MM.1S (cell line): Measurements from ENCODE around the gene ASPSCR1.

ENCODE experiments used
- DNase-seq: peaks from one replicate; pipeline ENCODE4 v3.0.0-alpha.2; 2015
- H2AFZ ChIP-seq: fragments of 300-600 bp; sonication (generic); 2 replicates; pipeline ENCODE4 v1.6.0; 2016; ENCODE audit warnings: antibody characterized with exemption, low read length
- H3F3A ChIP-seq: fragments of 300-600 bp; sonication (generic); 2 replicates; pipeline ENCODE4 v1.6.1; 2016; ENCODE audit warnings: mild to moderate bottlenecking, antibody characterized with exemption, low read length, moderate library complexity, mixed read lengths; ENCODE audit not compliant: insufficient read depth
- H3K27ac ChIP-seq: fragments of 300-600 bp; sonication (generic); 2 replicates; pipeline ENCODE4 v1.5.1; 2016; ENCODE audit warnings: mild to moderate bottlenecking, low read length
- H3K27me3 ChIP-seq: fragments of 300-600 bp; sonication (generic); replicated peaks from 2 replicates; pipeline ENCODE4 v1.6.0; 2016; ENCODE audit warnings: low read length; ENCODE audit not compliant: insufficient read depth
- H3K36me3 ChIP-seq: fragments of 300-600 bp; sonication (generic); replicated peaks from 2 replicates; pipeline ENCODE4 v1.6.1; 2016; ENCODE audit warnings: mild to moderate bottlenecking, low read length, mixed read lengths; ENCODE audit not compliant: insufficient read depth
- H3K4me1 ChIP-seq: fragments of 300-600 bp; sonication (generic); 2 replicates; pipeline ENCODE4 v1.6.1; 2016; ENCODE audit warnings: low read length, mixed read lengths
- H3K4me2 ChIP-seq: fragments of 300-600 bp; sonication (generic); 2 replicates; pipeline ENCODE4 v1.6.0; 2016; ENCODE audit warnings: low read depth, low read length
- H3K4me3 ChIP-seq: fragments of 300-600 bp; sonication (generic); 2 replicates; pipeline ENCODE4 v1.5.1; 2016; ENCODE audit warnings: low read length, mixed read lengths
- H3K79me2 ChIP-seq: fragments of 300-600 bp; sonication (generic); 2 replicates; pipeline ENCODE4 v1.6.1; 2016; ENCODE audit warnings: mixed run types, low read length, mixed read lengths
- H3K9ac ChIP-seq: fragments of 300-600 bp; sonication (generic); 2 replicates; pipeline ENCODE4 v1.6.1; 2016; ENCODE audit warnings: low read length, mixed read lengths
- H3K9me2 ChIP-seq: fragments of 300-600 bp; sonication (generic); replicated peaks from 2 replicates; pipeline ENCODE4 v1.6.1; 2016; ENCODE audit warnings: mild to moderate bottlenecking, low read length, mixed read lengths; ENCODE audit not compliant: insufficient read depth
- H3K9me3 ChIP-seq: fragments of 300-600 bp; sonication (generic); replicated peaks from 2 replicates; pipeline ENCODE4 v1.6.1; 2016; ENCODE audit warnings: mild to moderate bottlenecking, low read length, mixed read lengths; ENCODE audit not compliant: insufficient read depth
- H4K20me1 ChIP-seq: fragments of 300-600 bp; sonication (generic); 2 replicates; pipeline ENCODE4 v1.6.1; 2016; ENCODE audit warnings: mild to moderate bottlenecking, low read length, moderate library complexity, mixed read lengths; ENCODE audit not compliant: insufficient read depth
- EZH2 ChIP-seq: fragments of 300-600 bp; sonication (generic); optimal IDR thresholded peaks from 2 replicates; pipeline ENCODE3; 2017; ENCODE audit warnings: low read depth, mild to moderate bottlenecking, antibody characterized with exemption, low read length, mixed read lengths
- EZH2phosphoT487 ChIP-seq: fragments of 300-600 bp; sonication (generic); IDR thresholded peaks from 2 replicates; pipeline ENCODE4 v1.6.1; 2018; ENCODE audit warnings: antibody characterized with exemption, low read length
- TF ChIP-seq, protein P1 (sequence below): fragments of 300-600 bp; sonication (generic); IDR thresholded peaks from 2 replicates; pipeline ENCODE4 v1.5.1; 2016; ENCODE audit warnings: antibody characterized with exemption, low read length, mixed read lengths

The ASPSCR1 gene

DNA sequence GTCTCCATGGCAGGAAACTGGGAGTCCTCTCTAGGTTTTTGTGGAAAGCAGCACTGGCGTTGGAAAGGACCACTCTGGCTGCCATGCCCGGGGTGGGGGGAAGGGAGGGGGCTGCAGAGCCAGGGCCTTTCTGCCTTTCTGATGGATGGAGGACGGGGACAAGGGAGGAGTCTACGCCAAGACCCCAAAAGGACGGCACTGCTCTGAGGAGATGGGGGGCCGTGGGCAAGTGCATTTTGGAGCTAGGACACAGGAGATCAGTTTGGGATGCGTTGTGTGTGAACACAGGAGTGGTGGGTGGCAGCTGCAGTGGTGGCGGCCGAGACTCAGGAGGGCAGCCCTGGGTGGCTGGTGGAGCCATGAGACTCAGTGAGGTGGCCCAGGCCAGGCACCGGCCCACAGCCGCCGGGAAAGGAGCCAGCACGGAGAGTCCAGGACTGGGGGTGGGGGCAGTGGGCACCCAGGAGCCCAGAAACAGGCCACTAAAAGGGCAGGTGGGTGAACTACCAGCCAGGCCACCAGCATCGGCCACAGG, 43.2 kb downstream of the ASPSCR1 start:
- no peak for TF ChIP-seq EZH2
- no peak for TF ChIP-seq EZH2phosphoT487
- TF ChIP-seq, protein P1, sequence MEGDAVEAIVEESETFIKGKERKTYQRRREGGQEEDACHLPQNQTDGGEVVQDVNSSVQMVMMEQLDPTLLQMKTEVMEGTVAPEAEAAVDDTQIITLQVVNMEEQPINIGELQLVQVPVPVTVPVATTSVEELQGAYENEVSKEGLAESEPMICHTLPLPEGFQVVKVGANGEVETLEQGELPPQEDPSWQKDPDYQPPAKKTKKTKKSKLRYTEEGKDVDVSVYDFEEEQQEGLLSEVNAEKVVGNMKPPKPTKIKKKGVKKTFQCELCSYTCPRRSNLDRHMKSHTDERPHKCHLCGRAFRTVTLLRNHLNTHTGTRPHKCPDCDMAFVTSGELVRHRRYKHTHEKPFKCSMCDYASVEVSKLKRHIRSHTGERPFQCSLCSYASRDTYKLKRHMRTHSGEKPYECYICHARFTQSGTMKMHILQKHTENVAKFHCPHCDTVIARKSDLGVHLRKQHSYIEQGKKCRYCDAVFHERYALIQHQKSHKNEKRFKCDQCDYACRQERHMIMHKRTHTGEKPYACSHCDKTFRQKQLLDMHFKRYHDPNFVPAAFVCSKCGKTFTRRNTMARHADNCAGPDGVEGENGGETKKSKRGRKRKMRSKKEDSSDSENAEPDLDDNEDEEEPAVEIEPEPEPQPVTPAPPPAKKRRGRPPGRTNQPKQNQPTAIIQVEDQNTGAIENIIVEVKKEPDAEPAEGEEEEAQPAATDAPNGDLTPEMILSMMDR: no peak
- H3F3A ChIP-seq: peaks cover 13% of the 10 kb centered on the region
- no peaks in the 10 kb centered on the region for H3K9me3 ChIP-seq
- peaks cover 39% of the 10 kb centered on the region for H3K79me2 ChIP-seq
- no peaks in the 10 kb centered on the region for H4K20me1 ChIP-seq
- H3K4me1 ChIP-seq: peaks cover 9% of the 10 kb centered on the region
- no peak overlapping the region for H3K4me3 ChIP-seq
- H2AFZ ChIP-seq: no peak overlapping the region
- H3K36me3 ChIP-seq: no peaks in the 10 kb centered on the region
- no peak overlapping the region for H3K27ac ChIP-seq
- H3K27me3 ChIP-seq: no peaks in the 10 kb centered on the region
- no peak for DNase-seq
- H3K4me2 ChIP-seq: no peak overlapping the region; the same call in 1 of the 2 replicates
- H3K9me2 ChIP-seq: no peaks in the 10 kb centered on the region
- H3K9ac ChIP-seq: no peak overlapping the region

DNA sequence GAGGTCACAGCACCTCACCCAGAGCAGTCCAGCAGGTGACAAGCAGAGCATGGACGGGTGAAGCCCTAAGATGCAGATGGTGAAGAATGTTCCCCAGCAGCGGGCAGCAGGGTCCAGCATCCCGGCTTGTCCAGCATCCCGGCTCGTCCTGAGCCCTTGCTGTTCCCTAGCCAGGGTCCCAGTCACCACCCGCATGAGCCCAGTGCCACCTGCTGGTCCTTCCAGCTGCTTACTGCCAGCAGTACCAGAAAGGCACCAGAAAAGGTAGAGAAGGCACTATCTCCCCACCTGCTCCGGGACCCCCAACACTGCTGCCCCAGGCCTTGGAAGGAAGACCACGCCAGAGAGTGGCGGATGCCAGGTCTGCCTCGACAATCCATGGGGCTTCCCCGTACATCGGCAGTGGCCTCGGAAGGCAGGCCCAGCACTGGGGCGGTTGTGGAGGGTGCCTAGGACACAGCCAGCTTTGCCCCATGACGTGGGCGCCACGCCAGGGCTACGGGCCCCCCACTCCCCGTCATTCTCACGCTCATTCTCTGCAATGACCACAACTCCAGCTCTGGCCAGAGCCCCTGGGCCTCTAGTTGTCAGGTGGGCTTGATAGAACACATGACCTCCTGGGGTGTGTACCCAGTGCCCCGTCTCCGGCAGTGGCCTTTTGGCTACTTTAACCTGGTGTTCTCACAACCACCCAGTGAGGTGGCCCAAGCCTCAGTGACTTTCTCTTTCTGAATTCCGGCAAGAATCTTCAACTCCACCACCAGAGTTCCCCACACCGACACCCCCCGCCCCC, 43.9 kb downstream of the ASPSCR1 start:
- Histone ChIP-seq H3K4me2 (peak overlapping the region; percentile 98), H3K27ac (peak overlapping the region; percentile 4; the same call in 1 of the 2 replicates), H3K9me2 (no peaks in the 10 kb centered on the region), H3F3A (peaks cover 13% of the 10 kb centered on the region), H3K4me3 (peak overlapping the region; percentile 100), H3K36me3 (no peaks in the 10 kb centered on the region), H3K9me3 (no peaks in the 10 kb centered on the region), H3K9ac (peak overlapping the region; percentile 92; the same call in 1 of the 2 replicates), H3K4me1 (peaks cover 9% of the 10 kb centered on the region), H3K27me3 (no peaks in the 10 kb centered on the region), H3K79me2 (peaks cover 39% of the 10 kb centered on the region), H2AFZ (no peak overlapping the region), H4K20me1 (no peaks in the 10 kb centered on the region)
- no peak for TF ChIP-seq EZH2
- TF ChIP-seq, protein P1: peak; percentile 72
- peak; percentile 54 for DNase-seq

DNA sequence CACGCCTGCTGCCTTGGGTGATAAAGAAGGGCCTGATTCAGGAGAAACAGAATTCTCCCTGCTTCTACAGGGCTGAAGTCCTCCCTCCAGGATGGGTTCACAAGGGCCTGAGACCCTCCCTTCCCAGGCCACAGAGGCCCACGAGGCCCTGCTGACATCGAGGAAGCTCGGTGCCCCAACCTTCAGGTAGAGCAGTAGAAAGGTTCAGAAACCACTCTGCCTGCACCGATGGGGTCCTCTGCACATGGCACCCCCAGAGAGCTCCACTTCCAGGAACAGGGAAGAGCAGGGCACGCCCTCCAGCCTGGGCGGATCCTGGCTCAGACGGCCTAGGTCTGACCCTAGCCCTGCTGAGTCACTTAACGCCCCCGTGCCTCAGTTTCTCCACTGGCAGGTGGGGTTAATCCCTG, 44.5 kb downstream of the ASPSCR1 start:
- Histone ChIP-seq H3F3A (peaks cover 13% of the 10 kb centered on the region), H3K4me1 (peaks cover 9% of the 10 kb centered on the region), H3K9me2 (no peaks in the 10 kb centered on the region), H2AFZ (peak overlapping the region; percentile 93; the same call in 1 of the 2 replicates), H3K9ac (peak overlapping the region; percentile 92), H3K79me2 (peaks cover 39% of the 10 kb centered on the region), H3K27me3 (no peaks in the 10 kb centered on the region), H4K20me1 (no peaks in the 10 kb centered on the region), H3K36me3 (no peaks in the 10 kb centered on the region), H3K4me3 (peak overlapping the region; percentile 100), H3K9me3 (no peaks in the 10 kb centered on the region), H3K4me2 (peak overlapping the region; percentile 98), H3K27ac (peak overlapping the region; percentile 4; the same call in 1 of the 2 replicates)
- TF ChIP-seq EZH2phosphoT487: no peak
- TF ChIP-seq, protein P1: no peak
- TF ChIP-seq EZH2: no peak
- DNase-seq: no peak
